K562 (cell line): Measurements from ENCODE around the gene PSMB8. TPM values are rescaled to one million over a fixed set of nuclear protein-coding genes. Genes with fewer than 3 reads are reported as not detected.

ENCODE experiments used
- ATAC-seq: fragments of 200-7000 bp; cut with Tn5 transposase; 3 replicates; pipeline ENCODE4 v1.9.1; 2020; ENCODE audit warnings: moderate library complexity
- BruUV-seq: library from RNA; stranded (reverse); fragments of 400-500 nt; replicated peaks from 2 replicates; lab custom pipeline; 2021; lab: Mats Ljungman, UMichigan
- CTCF ChIA-PET: fragments of 300-600 bp; formaldehyde crosslinking; extraction: SDS; loops from one replicate; lab custom pipeline; 2021; ENCODE audit warnings: low intra/inter-chr PET ratio; lab: Yijun Ruan, JAX
- POLR2A ChIA-PET: fragments of 300-600, 350-650 bp; sonication (Branson Sonifier 250); formaldehyde crosslinking; extraction: SDS; loops from one replicate; lab custom pipeline; 2021; ENCODE audit warnings: antibody characterized with exemption, inconsistent platforms; lab: Yijun Ruan, JAX
- DNase-seq, 4 experiments: peaks; one replicate each; pipeline versions ENCODE4 v3.0.0 to v3.0.0-alpha.2; 2011 to 2018; ENCODE audit warnings: low spot score in 3 of 4, mixed read lengths in 3 of 4; ENCODE audit errors: extremely low read depth in 1 of 4
- FAIRE-seq: peaks from 2 replicates; lab custom pipeline; 2011; peaks lifted over from hg19 to GRCh38; lab: Jason Lieb, UNC
- H2AFZ ChIP-seq: 2 replicates; pipeline ENCODE4 v1.6.0; 2011; ENCODE audit warnings: low read depth, low read length, control low read depth, inconsistent platforms
- H3K27ac ChIP-seq: fragments of 200-600 bp; 3 replicates; pipeline ENCODE4 v1.8.0; 2011; ENCODE audit warnings: low read depth, mild to moderate bottlenecking, control low read depth, inconsistent platforms, low read length, moderate library complexity, mixed read lengths; ENCODE audit errors: extremely low read depth
- H3K27me3 ChIP-seq, 2 experiments: fragments of 300-600 bp in 1 of 2; 2 replicates in 1 of 2; 3 replicates in 1 of 2; pipeline versions ENCODE4 v1.6.0 to v1.8.0; 2011; ENCODE audit warnings: inconsistent platforms in 2 of 2, low read length in 2 of 2, mild to moderate bottlenecking in 1 of 2, mixed read lengths in 1 of 2, moderate library complexity in 1 of 2; ENCODE audit not compliant: control insufficient read depth in 2 of 2, insufficient read depth in 2 of 2
- H3K36me3 ChIP-seq: fragments of 300-600 bp; 3 replicates; pipeline ENCODE4 v1.8.0; 2011; ENCODE audit warnings: mild to moderate bottlenecking, low read length, inconsistent platforms; ENCODE audit not compliant: control insufficient read depth, insufficient read depth
- H3K4me1 ChIP-seq, 2 experiments: fragments of 200-600 bp in 1 of 2; replicated peaks in 1 of 2; 2 replicates in 1 of 2; 3 replicates in 1 of 2; pipeline versions ENCODE4 v1.5.1 to v1.8.0; 2011; ENCODE audit warnings: inconsistent platforms in 2 of 2, low read length in 2 of 2, mild to moderate bottlenecking in 1 of 2, mixed read lengths in 1 of 2, moderate library complexity in 1 of 2; ENCODE audit not compliant: control insufficient read depth in 2 of 2, insufficient read depth in 2 of 2
- H3K4me2 ChIP-seq: 2 replicates; pipeline ENCODE4 v1.6.1; 2011; ENCODE audit warnings: low read length, control low read depth, inconsistent platforms, mixed read lengths; ENCODE audit not compliant: insufficient read depth
- H3K4me3 ChIP-seq: fragments of 200-600 bp; sonication (generic), shearing (Covaris generic); 2 replicates; pipeline ENCODE4 v1.5.1; 2016; ENCODE audit warnings: control low read depth, inconsistent platforms
- H3K79me2 ChIP-seq: fragments of 200-600 bp; 3 replicates; pipeline ENCODE4 v1.8.0; 2011; ENCODE audit warnings: low read length, inconsistent platforms; ENCODE audit not compliant: control insufficient read depth, insufficient read depth
- H3K9ac ChIP-seq, 2 experiments: 2 replicates each; pipeline versions ENCODE4 v1.6.0 to v1.6.1; 2011; ENCODE audit warnings: low read depth in 2 of 2, low read length in 2 of 2, control low read depth in 1 of 2, inconsistent platforms in 1 of 2, mild to moderate bottlenecking in 1 of 2, mixed read lengths in 1 of 2; ENCODE audit not compliant: insufficient read depth in 1 of 2
- H3K9me1 ChIP-seq: one replicate; pipeline ENCODE4 v1.6.0; 2011; ENCODE audit warnings: inconsistent platforms, mild to moderate bottlenecking, low read length, moderate library complexity; ENCODE audit not compliant: control insufficient read depth, insufficient read depth
- H3K9me3 ChIP-seq: replicated peaks from 2 replicates; pipeline ENCODE4 v1.5.1; 2011; ENCODE audit warnings: low read depth, low read length, inconsistent platforms; ENCODE audit not compliant: control insufficient read depth, insufficient read depth
- H4K20me1 ChIP-seq: replicated peaks from 2 replicates; pipeline ENCODE4 v1.6.1; 2011; ENCODE audit warnings: low read length, inconsistent platforms, mixed read lengths; ENCODE audit not compliant: control insufficient read depth, insufficient read depth
- CAMTA2 ChIP-seq: fragments of 250-450 bp; sonication (Bioruptor Pico); conservative IDR thresholded peaks from 2 replicates; pipeline ENCODE4 v1.5.1; 2022
- MAFF ChIP-seq: IDR thresholded peaks from 2 replicates; pipeline ENCODE4 v1.6.1; 2012; ENCODE audit warnings: low read length, improper control_type of control experiment
- NUFIP1 ChIP-seq: fragments of 450-650 bp; IDR thresholded peaks from 2 replicates; pipeline ENCODE4 v1.6.1; 2018; ENCODE audit not compliant: partially characterized antibody
- PTTG1 ChIP-seq: fragments of 450-650 bp; IDR thresholded peaks from 2 replicates; pipeline ENCODE4 v1.6.1; 2016; ENCODE audit warnings: low read depth, mild to moderate bottlenecking, missing genetic modification characterization, missing compliant biosample characterization
- SMARCC2 ChIP-seq: fragments of 450-650 bp; IDR thresholded peaks from 2 replicates; pipeline ENCODE4 v1.6.1; 2017; ENCODE audit warnings: antibody characterized with exemption, moderate library complexity, mild to moderate bottlenecking, low read depth
- SOX6 ChIP-seq: fragments of 450-650 bp; IDR thresholded peaks from 2 replicates; pipeline ENCODE4 v1.6.1; 2014; ENCODE audit warnings: mild to moderate bottlenecking
- ZNF57 ChIP-seq: fragments of 450-650 bp; formaldehyde crosslinking; IDR thresholded peaks from 2 replicates; pipeline ENCODE4 v1.4.0; 2020; ENCODE audit warnings: mild to moderate bottlenecking, moderate library complexity
- WGBS: fragments of 100-300 bp; shearing (Covaris generic); methylation state at CpG from one replicate; pipeline ENCODE4 v1.1.6; 2016; ENCODE audit warnings: low coverage, mixed read lengths; ENCODE audit not compliant: insufficient coverage; ENCODE audit errors: missing lambda C conversion rate; 5-methylcytosine and 5-hydroxymethylcytosine counted together
- in situ Hi-C: fragments of 300-500 bp; cut with MboI; formaldehyde crosslinking; loops from 4 replicates; pipeline ENCODE4 v1.15.0; 2018; ENCODE audit warnings: inconsistent platforms, mixed read lengths
- intact Hi-C: fragments of 100-400 bp; cut with micrococcal nuclease; formaldehyde crosslinking; loops from 2 replicates; pipeline ENCODE4 v1.14.2; 2022
- polyA plus RNA-seq, 8 experiments: library from polyadenylated mRNA; depleted of rRNA in 4 of 8; stranded (reverse) in 5 of 8; unstranded in 3 of 8; fragments of >200 nt; fragmentation: Nextera tagmentation in 2 of 8; fragmentation: Illumina TruSeq in 1 of 8; extraction: Ambion mirVana in 2 of 8; extraction: Trizol in 1 of 8; gene quantifications; 2 replicates each; pipeline versions ENCODE4 v1.2.1 to v1.2.3, GENCODE V29; 2011 to 2014; ENCODE audit warnings: inconsistent platforms in 1 of 8, missing spikeins in 1 of 8
- total RNA-seq, 7 experiments: library from RNA; depleted of rRNA in 6 of 7; stranded (reverse); fragments of >200 nt in 6 of 7; fragmentation: Illumina TruSeq in 2 of 7; extraction: Trizol in 2 of 7; gene quantifications; 2 replicates each; pipeline versions ENCODE4 v1.2.1 to v1.2.3, GENCODE V29; 2011 to 2021; ENCODE audit warnings: low replicate concordance in 1 of 7
- TF ChIP-seq, protein P1 (sequence below): fragments of 250-450 bp; sonication (Bioruptor Pico); IDR thresholded peaks from 2 replicates; pipeline ENCODE4 v1.8.0; 2021; ENCODE audit warnings: mild to moderate bottlenecking, moderate library complexity
- TF ChIP-seq, protein P2 (sequence below): sonication (generic); formaldehyde crosslinking; IDR thresholded peaks from 2 replicates; pipeline ENCODE4 v1.9.0; 2022; ENCODE audit warnings: mild to moderate bottlenecking, missing genetic modification reagents
- TF ChIP-seq, protein P3 (sequence below): fragments of 200-600 bp; sonication (generic); IDR thresholded peaks from one replicate; pipeline ENCODE4 v1.6.1; 2012; ENCODE audit warnings: mild to moderate bottlenecking, low read depth, low read length, inconsistent platforms

PSMB8 gene
- total and polyA plus RNA-seq, 9 of the 15 experiments (the other 6 are each of a cell fraction or from before 2014, with no cell fraction given) = 0.71 to 4.0 (median 2.4) TPM

DNA sequence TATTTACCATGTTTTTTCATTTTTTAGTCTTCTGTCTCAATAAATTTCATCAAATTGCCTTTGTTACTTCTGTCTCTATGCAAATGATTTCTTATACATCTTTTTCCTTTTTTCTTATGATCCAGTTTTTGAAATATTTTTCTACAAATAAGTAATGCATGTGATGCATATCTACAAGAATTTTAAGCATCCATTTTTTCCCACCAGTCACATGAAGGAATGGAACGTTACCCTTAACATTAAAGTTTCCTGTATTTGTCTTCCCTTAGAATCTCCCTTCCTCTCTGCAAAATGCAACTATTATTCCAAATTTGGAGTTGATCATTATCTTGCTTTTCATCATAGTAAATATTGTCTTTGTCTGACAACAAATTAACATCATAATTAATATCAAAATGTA, 45.7 kb upstream of the PSMB8 start:
- Histone ChIP-seq H2AFZ (no peak overlapping the region), H4K20me1 (no peaks in the 10 kb centered on the region), H3K4me1 (peaks cover 0 to 5% of the 10 kb centered on the region in 2 experiments; a peak in 2 of 5 replicates), H3K36me3 (no peaks in the 10 kb centered on the region), H3K9me3 (no peaks in the 10 kb centered on the region), H3K4me3 (no peak overlapping the region), H3K27me3 (peaks cover 19 to 26% of the 10 kb centered on the region in 2 experiments), H3K4me2 (no peak overlapping the region), H3K27ac (no peak overlapping the region), H3K79me2 (no peaks in the 10 kb centered on the region), H3K9ac (no peak overlapping the region), H3K9me1 (no peaks in the 10 kb centered on the region)
- DNase-seq = no peak
- BruUV-seq = no TSS peak
- no peak for ATAC-seq
- in situ Hi-C loops = loop anchor here (5.0 kb wide), 1 partner anchor 98 kb away; no protein-coding TSS in a partner anchor
- WGBS = 0% methylated on average over 1 of the region's 1 CpG
- no peak for FAIRE-seq
- POLR2A ChIA-PET = interaction anchor here (0.6 to 1.0 kb wide), 3 partner anchors 39 to 96 kb away, joined by 3 read pairs; no protein-coding TSS in a partner anchor
- intact Hi-C loops = loop anchor here (5.0 to 10.0 kb wide), 2 partner anchors 58 to 205 kb away; no protein-coding TSS in a partner anchor
- CTCF ChIA-PET = interaction anchor here (0.9 kb wide), 1 partner anchor 94 kb away, joined by 3 read pairs; no protein-coding TSS in a partner anchor
- TF ChIP-seq NUFIP1 (no peak), SOX6 (no peak), MAFF (no peak), ZNF57 (CRISPR knock-in tag) (no peak), CAMTA2 (no peak), PTTG1 (tag) (no peak), SMARCC2 (no peak)
- TF ChIP-seq, protein P1, sequence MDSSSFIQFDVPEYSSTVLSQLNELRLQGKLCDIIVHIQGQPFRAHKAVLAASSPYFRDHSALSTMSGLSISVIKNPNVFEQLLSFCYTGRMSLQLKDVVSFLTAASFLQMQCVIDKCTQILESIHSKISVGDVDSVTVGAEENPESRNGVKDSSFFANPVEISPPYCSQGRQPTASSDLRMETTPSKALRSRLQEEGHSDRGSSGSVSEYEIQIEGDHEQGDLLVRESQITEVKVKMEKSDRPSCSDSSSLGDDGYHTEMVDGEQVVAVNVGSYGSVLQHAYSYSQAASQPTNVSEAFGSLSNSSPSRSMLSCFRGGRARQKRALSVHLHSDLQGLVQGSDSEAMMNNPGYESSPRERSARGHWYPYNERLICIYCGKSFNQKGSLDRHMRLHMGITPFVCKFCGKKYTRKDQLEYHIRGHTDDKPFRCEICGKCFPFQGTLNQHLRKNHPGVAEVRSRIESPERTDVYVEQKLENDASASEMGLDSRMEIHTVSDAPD (CRISPR knock-in tag) = no peak
- TF ChIP-seq, protein P2, sequence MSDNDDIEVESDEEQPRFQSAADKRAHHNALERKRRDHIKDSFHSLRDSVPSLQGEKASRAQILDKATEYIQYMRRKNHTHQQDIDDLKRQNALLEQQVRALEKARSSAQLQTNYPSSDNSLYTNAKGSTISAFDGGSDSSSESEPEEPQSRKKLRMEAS (CRISPR knock-in tag) = no peak
- TF ChIP-seq, protein P3, sequence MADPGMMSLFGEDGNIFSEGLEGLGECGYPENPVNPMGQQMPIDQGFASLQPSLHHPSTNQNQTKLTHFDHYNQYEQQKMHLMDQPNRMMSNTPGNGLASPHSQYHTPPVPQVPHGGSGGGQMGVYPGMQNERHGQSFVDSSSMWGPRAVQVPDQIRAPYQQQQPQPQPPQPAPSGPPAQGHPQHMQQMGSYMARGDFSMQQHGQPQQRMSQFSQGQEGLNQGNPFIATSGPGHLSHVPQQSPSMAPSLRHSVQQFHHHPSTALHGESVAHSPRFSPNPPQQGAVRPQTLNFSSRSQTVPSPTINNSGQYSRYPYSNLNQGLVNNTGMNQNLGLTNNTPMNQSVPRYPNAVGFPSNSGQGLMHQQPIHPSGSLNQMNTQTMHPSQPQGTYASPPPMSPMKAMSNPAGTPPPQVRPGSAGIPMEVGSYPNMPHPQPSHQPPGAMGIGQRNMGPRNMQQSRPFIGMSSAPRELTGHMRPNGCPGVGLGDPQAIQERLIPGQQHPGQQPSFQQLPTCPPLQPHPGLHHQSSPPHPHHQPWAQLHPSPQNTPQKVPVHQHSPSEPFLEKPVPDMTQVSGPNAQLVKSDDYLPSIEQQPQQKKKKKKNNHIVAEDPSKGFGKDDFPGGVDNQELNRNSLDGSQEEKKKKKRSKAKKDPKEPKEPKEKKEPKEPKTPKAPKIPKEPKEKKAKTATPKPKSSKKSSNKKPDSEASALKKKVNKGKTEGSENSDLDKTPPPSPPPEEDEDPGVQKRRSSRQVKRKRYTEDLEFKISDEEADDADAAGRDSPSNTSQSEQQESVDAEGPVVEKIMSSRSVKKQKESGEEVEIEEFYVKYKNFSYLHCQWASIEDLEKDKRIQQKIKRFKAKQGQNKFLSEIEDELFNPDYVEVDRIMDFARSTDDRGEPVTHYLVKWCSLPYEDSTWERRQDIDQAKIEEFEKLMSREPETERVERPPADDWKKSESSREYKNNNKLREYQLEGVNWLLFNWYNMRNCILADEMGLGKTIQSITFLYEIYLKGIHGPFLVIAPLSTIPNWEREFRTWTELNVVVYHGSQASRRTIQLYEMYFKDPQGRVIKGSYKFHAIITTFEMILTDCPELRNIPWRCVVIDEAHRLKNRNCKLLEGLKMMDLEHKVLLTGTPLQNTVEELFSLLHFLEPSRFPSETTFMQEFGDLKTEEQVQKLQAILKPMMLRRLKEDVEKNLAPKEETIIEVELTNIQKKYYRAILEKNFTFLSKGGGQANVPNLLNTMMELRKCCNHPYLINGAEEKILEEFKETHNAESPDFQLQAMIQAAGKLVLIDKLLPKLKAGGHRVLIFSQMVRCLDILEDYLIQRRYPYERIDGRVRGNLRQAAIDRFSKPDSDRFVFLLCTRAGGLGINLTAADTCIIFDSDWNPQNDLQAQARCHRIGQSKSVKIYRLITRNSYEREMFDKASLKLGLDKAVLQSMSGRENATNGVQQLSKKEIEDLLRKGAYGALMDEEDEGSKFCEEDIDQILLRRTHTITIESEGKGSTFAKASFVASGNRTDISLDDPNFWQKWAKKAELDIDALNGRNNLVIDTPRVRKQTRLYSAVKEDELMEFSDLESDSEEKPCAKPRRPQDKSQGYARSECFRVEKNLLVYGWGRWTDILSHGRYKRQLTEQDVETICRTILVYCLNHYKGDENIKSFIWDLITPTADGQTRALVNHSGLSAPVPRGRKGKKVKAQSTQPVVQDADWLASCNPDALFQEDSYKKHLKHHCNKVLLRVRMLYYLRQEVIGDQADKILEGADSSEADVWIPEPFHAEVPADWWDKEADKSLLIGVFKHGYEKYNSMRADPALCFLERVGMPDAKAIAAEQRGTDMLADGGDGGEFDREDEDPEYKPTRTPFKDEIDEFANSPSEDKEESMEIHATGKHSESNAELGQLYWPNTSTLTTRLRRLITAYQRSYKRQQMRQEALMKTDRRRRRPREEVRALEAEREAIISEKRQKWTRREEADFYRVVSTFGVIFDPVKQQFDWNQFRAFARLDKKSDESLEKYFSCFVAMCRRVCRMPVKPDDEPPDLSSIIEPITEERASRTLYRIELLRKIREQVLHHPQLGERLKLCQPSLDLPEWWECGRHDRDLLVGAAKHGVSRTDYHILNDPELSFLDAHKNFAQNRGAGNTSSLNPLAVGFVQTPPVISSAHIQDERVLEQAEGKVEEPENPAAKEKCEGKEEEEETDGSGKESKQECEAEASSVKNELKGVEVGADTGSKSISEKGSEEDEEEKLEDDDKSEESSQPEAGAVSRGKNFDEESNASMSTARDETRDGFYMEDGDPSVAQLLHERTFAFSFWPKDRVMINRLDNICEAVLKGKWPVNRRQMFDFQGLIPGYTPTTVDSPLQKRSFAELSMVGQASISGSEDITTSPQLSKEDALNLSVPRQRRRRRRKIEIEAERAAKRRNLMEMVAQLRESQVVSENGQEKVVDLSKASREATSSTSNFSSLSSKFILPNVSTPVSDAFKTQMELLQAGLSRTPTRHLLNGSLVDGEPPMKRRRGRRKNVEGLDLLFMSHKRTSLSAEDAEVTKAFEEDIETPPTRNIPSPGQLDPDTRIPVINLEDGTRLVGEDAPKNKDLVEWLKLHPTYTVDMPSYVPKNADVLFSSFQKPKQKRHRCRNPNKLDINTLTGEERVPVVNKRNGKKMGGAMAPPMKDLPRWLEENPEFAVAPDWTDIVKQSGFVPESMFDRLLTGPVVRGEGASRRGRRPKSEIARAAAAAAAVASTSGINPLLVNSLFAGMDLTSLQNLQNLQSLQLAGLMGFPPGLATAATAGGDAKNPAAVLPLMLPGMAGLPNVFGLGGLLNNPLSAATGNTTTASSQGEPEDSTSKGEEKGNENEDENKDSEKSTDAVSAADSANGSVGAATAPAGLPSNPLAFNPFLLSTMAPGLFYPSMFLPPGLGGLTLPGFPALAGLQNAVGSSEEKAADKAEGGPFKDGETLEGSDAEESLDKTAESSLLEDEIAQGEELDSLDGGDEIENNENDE = no peak
